ENCODE measurements around the gene COL6A1.

- TF ChIP-seq SIN3A (IDR thresholded peaks at IDR 0.05; ENCODE audit: borderline replicate concordance, insufficient read depth, low read length) (no peak), REST (IDR thresholded peaks at IDR 0.05; ENCODE audit: insufficient read depth in 1 of 2, low read depth in 2 of 2, low read length in 2 of 2) (no peak), POLR2AphosphoS5 (IDR thresholded peaks at IDR 0.05; ENCODE audit: low read depth, low read length) (no peak), TAF1 (IDR thresholded peaks at IDR 0.05; ENCODE audit: borderline replicate concordance, insufficient read depth, low read length) (no peak)
Measured at GRCh38 chr21:45951676-45952075, 29.9 kb upstream of the COL6A1 start.

Measured in PFSK-1 (cell line).